Retina (tissue), 1 donor: Measurements from ENCODE around the gene ADCY2.

ENCODE experiments used
- DNase-seq: peaks from one replicate; pipeline ENCODE4 v3.0.0-alpha.2; 2016

ADCY2 gene

GRCh38 chr5:7609726-7610125 is 213.8 kb downstream of the ADCY2 start:
- DNase-seq = no peak

- DNase-seq = no peak
Observed at GRCh38 chr5:7610531-7611177, 214.7 kb downstream of the ADCY2 start.

GRCh38 chr5:7611518-7611917 is 215.6 kb downstream of the ADCY2 start:
- DNase-seq = no peak

GRCh38 chr5:7615566-7616061 is 219.7 kb downstream of the ADCY2 start:
- DNase-seq = no peak

- DNase-seq = no peak
Observed at GRCh38 chr5:7616897-7617296, 221.0 kb downstream of the ADCY2 start.

GRCh38 chr5:7622498-7622897 is 226.6 kb downstream of the ADCY2 start:
- no peak for DNase-seq

- no peak for DNase-seq
Observed at GRCh38 chr5:7625740-7626139, 229.8 kb downstream of the ADCY2 start.

- no peak for DNase-seq
Observed at GRCh38 chr5:7628248-7628647, 232.3 kb downstream of the ADCY2 start.

- no peak for DNase-seq
Observed at GRCh38 chr5:7628820-7629219, 232.9 kb downstream of the ADCY2 start.

- DNase-seq = no peak
Observed at GRCh38 chr5:7629561-7629960, 233.6 kb downstream of the ADCY2 start.

- DNase-seq = no peak
Observed at GRCh38 chr5:7634837-7635236, 238.9 kb downstream of the ADCY2 start.

GRCh38 chr5:7638456-7638855 is 242.5 kb downstream of the ADCY2 start:
- DNase-seq = no peak

- no peak for DNase-seq
Observed at GRCh38 chr5:7642029-7642428, 246.1 kb downstream of the ADCY2 start.

GRCh38 chr5:7644723-7645122 is 248.8 kb downstream of the ADCY2 start:
- DNase-seq = no peak

GRCh38 chr5:7650755-7651154 is 254.8 kb downstream of the ADCY2 start:
- DNase-seq = no peak

GRCh38 chr5:7653046-7653445 is 257.1 kb downstream of the ADCY2 start:
- DNase-seq = no peak

- no peak for DNase-seq
Observed at GRCh38 chr5:7657153-7657552, 261.2 kb downstream of the ADCY2 start.

GRCh38 chr5:7659420-7659819 is 263.5 kb downstream of the ADCY2 start:
- no peak for DNase-seq

GRCh38 chr5:7662289-7662688 is 266.4 kb downstream of the ADCY2 start:
- DNase-seq = no peak

GRCh38 chr5:7663808-7664207 is 267.9 kb downstream of the ADCY2 start:
- DNase-seq = no peak

- DNase-seq = no peak
Observed at GRCh38 chr5:7664208-7664607, 268.3 kb downstream of the ADCY2 start.

- DNase-seq = no peak
Observed at GRCh38 chr5:7667216-7667767, 271.4 kb downstream of the ADCY2 start.

- no peak for DNase-seq
Observed at GRCh38 chr5:7668161-7668560, 272.2 kb downstream of the ADCY2 start.

- DNase-seq = no peak
Observed at GRCh38 chr5:7668627-7669026, 272.7 kb downstream of the ADCY2 start.

GRCh38 chr5:7671381-7671993 is 275.5 kb downstream of the ADCY2 start:
- no peak for DNase-seq
